ENCODE measurements around the gene PPP2R5B. TPM values are rescaled to one million over a fixed set of nuclear protein-coding genes. Genes with fewer than 3 reads are reported as not detected.

PPP2R5B gene
- polyA plus RNA-seq (ENCODE audit: insufficient read length in 10 of 10) = 10 to 100 TPM in 8 of 10 donors, 1 to 10 TPM in 2; 10.0 to 13.0 (median 11.3) TPM
- long read RNA-seq, donor 1 = 0 reads
- long read RNA-seq, donor 2, partial matches to known transcripts = 0 of 1 reads
- long read RNA-seq, donor 2, other reads (novel, unspliced or antisense) = 0 of 1 reads
- long read RNA-seq, donor 3 = 0 reads
- long read RNA-seq, donor 4 = 0 reads
- long read RNA-seq, donor 5 = 0 reads
- long read RNA-seq, donor 6, partial matches to known transcripts = 0 of 3 reads
- long read RNA-seq, donor 6, other reads (novel, unspliced or antisense) = 0 of 3 reads
- long read RNA-seq, donor 7 = 0 reads
- long read RNA-seq, donor 8 = 0 reads
- long read RNA-seq, donor 9 = 0 reads

DNA sequence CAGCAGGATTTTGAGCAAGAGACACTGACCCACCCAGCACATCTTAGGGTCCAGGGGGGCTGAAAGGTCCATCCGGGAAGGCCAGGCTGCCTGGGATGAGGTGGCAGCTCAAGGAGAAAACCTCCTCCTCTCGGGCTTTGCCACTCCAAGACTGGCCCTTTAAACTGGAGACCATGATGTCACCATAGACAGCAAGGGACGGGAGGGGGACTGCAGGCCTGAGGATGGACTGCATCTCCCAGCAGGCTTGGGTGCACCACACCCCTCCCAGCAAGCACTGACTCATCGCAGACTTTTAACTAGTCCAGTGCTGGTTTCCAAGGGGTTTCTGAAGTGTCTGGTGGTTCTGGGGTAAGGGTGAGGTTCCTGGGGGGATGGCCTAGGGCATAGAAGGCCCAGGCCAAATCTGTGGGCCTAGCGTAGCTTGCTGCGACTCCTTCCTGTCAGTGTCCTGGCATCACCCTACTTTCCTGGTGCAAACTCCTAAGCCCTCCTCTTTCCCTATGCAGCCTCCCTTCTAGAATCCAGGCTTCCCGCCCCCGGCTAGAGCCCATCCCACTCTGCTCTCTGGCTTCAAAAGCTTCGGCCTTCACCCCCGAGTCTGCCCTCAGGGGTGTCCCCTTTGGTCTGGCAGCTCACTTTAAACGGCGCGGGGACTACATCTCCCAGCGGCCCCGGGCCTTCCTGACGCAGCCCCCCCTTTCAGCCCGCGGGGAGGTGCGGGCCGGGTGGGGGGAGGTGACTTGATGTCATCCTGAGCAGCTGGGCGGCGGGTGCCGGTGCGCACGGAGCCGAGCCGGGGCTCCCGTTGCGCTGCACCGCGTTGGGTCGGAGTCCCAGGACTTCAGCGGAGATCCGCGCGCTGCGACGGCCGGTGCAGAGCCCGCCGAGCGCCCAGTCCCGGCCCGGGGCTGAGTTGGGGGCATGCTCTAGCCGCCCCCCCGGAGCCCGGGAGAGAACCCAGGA, at the start of gene PPP2R5B:
PPP2R5B (plus strand) TSS at position 746 of the 966 bp plus-strand sequence. CDS start 1,046 bp downstream, outside the sequence.
- DNase-seq = peak; percentile 93 to 97 (median 95)

DNA sequence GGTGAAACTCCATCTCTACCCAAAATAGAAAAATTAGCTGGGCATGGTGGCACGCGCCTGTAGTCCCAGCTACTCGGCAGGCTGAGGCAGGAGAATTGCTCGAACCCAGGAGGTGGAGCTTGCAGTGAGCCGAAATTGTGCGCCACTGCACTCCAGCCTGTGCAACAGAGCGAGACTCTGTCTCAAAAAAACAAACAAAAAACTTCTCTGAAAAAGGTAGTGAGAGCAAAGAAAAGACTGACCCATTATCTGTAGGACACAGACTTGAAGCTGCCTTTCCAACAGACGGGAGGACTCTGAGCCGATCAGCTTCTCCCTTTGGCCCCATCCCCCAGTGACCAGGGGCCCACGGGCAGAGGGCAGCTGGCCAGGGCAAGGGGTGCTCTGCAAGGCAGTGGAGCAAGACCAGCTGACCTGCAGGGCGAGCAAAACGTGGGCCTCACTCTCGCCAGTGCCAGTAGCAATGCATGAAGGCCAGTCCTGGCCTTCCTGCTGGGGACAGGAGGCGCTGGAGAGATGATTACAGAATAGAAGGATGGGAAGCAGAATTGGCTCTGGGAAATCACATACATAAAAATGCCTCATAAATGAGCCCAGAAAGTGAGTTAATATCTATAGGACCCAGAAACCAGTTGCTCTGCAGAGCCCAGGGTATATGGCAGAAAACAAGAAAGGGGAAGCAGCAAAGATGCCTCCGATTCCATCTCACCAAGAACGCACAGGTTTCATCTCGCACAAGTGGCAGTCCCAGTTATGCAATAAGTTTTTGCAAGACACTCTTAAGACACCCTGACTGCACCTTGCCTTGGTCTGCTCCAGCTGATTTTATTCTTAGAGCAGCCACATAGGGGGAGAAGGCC, 48.9 kb upstream of the PPP2R5B start:
- no peak for DNase-seq

DNA sequence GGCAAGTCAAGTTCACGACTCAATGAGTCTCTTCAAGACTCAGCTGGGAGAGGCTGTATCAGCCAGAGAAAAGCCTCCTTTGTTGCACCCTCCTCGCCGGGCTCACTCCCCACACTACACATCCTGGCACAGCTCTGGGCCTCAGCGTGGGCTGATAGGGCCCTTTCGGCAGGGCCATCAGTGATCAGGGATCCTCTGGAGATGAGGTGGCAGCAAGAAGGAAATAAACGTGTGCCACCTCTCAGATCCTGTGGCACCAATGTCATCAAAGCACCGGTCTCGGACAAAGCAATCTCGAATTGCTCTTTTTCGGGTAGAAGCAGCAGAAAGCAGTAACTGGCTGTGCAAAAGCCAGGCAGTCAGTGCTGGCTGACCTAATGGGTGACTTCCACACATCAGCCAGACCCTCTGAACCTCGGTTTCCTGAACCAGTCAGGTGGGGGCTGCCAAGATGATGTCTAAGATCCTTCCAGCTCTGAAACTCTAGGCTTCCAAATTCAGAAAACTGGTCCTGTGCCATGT, 48.2 kb upstream of the PPP2R5B start:
- DNase-seq = no peak

DNA sequence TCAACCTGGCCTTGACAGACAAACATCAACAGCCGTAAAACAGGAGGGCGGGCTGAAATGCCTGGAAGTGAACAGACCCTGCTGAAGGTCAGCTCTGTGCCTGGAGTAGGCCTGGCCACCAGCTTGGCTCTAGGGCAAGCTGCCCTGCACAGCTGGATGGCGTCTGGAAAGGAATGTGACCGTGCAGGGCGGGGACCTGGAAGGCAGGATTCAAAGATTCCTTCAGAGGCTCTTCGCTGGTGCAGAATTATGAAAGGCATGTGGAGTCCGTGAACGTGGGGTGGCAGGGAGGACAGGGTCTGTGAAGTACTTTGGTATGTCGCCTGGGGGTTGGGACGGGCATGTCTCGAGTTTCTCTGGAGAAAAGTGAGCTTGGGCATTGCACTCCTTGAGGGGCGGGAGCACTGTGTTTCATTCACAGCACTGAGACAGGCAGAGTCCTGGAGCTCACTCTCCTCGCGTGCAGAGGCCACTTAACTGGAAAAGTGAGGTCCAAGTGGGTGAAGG, 47.6 kb upstream of the PPP2R5B start:
- DNase-seq = peak in 1 of 3 donors; percentile 46

DNA sequence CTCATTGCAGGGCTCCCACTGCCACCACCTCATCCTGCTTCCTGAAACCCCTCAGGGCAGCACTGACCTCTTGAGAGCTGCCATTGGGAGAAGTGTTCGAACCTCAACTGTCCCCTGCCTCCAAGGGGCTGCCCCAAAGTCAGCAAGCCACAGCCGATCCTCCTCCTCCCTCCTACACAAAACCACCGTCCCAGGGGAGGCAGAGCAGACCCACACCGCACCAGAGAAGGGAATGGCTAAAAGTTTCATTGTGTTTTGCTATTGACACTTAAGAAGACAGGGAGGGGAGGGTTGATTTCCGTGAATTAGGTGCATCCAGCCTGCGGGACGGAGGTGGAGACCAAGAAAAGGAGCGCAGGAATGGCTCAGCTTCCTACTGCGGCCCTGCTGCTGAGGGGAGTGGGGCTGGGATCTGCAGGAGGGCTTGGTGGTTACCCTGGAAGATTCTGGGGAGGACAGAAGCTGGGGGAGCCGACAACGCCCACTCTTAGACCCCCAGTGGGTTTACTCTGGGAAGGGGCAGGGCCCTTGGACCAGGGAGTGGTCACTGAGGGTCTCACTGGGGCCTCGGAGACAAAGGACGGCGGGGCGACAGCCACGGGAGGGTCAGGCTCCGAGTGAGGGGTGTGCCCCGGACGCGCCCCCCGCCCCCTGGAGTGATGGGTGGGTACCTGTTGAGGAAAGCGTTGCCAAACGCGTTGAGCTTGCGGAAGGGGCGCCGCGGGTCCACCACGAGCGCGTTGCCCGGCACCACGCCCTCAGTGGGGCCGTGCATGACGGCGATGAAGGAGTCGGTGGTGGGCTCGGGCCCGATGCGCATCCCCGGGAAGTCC, 46.9 kb upstream of the PPP2R5B start:
- DNase-seq = peak in 1 of 3 donors; percentile 52

DNA sequence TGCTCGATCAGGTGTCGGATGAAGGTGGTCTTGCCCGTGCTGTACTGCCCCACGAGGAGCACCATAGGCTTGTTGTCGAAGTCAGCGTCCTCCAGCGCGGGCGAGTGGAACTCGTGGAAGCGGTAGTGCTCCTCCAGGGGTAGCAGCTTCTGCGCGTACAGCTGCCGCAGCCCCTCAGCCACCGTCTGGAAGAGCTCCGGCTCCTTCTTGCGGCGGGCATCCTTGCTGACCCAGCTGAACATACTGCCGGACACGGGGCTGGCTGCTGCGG, 46.3 kb upstream of the PPP2R5B start:
- DNase-seq = no peak

DNA sequence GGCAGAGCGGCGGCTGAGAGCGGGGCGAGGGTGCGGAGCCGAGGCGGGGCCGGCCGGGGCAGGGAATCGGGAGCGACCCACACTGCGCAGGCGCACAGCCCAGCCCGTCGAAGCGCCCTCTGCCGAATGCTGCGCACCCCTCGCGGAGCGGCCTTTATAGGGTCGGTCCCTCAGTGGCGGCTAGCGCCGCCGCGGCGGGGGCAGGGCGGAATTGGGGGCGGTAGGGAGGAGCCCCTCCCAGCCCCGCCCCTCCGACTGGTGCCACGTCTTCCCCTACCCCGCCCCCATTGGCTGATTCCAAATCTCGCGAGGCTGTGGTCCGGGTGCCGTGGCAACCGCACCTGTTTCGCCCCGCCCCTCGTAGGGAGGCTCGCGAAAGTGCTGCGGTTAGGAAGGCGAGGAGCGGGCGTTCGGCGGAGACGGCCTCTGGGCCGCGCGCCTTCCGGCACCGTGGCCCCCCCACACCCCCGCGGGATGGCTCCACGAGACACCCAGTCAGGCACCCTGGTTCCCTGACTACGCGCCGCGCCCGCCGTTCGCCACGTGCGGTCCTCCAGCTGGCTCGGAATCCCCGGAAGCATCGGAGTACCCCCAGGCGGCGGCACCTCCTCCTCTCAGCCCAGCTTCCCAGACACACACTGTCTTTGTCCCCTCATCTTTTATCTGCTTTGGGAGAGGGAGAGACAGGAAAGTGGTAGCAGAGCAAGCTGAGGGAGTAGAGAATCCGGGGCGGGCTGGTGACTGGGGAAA, 45.8 kb upstream of the PPP2R5B start, which contains the start of gene EHD1:
EHD1 (minus strand) TSS at position 128 of the 750 bp plus-strand sequence. CDS start 157 bp downstream, outside the sequence.
- DNase-seq = peak; percentile 98 to 99 (median 99)

DNA sequence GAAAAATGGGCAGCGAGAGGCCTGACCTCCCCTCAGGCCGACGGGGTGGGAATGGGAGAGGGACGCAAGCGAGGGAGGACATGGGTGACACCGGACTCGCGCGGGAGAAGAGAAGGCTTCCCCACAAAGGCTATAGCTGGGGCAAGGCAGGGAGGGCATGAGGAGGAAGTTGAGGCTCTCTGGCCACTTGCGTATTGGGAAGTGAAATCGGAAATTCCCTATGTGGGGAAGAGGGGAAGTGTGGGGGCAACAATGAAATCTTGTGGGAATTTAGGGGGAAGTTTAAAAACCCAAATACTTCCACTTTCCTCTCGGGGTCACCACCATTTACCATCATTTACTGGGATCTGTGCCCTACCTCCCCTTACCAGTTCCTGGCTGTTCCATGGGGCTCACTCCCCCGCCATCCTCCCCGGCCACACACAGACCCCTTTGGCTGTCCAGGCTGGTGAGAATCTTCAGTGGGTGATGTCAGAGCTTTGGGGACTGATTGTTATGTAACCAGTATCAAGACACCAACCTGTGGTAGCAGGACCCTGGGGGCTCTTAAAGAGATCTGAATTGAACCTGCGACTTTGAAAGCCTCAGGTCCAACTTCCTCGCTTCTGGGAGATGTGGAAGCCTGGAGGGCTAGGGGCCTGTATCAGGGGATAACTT, 45.1 kb upstream of the PPP2R5B start:
- no peak for DNase-seq

DNA sequence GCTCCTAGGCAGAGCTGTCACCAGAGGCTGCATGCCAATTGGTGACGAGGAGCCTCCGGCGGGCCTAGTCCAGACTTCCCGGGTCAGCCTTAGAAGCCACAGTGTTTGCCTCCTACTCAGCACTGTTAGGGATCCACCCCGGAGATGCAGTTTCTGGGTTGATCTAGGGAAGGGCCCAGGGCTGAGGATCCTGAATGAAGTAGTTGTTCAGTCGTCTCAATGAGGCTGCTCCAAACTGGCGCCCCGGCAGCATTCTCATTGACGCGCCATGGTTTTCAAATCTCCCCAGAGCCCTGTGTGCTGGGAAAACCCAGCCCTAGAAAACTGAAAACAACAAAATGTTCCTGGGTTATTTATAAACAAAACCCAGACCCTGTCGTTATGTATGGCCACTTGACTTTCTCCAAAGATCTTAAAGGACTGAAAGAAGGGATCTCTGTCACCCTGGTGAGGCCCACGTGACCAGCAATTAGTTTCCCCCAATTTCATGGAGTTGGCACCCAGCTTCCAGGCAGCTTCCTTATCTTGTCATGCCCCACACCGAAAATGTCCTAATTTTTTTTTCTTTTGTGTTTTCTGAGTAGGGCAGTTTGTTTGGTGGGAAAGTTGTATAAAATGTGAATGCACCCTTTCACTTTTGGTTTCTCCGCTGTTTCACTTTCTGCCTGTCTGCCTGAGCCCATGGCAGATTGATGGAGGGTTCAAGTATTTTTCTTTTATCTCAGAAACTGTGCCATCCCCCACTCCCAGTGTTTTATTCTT, 44.1 kb upstream of the PPP2R5B start:
- no peak for DNase-seq

DNA sequence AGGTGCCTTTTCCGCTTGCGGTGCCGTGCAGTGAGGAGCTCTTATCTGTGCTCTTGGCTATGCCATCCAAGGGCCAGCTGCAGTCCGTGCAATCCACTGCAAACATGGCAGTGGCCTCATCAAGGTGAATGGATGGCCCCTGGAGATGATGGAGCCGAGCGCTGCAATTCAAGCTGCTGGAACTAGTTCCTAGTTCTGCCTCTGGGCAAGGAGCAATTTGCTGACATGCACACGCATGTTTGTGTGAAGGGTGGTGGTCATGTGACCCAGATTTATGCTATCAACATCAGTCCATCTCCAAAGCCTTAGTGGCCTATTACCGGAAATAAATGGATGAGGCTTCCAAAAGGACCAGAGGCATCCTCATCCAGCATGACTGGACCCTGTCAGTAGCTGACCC, 43.0 kb upstream of the PPP2R5B start:
- DNase-seq = no peak

DNA sequence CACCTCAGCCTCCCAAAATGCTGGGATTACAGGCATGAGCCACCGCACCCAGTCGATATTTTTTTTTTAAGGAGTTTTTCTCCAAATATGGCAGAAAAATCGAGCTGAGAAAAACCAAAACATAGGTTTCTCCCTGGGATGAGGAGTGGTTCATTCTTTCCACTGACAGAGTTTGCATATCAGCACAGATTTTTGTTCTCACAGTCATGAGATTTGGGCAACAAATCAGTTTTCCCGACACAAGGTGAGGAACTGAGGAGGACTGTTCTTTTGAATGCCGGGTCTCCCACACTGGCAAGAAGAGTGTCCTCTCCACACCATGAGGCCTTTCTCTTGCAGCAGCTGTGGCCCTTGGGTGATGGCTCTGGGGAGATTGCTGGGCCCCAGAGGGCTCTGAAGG, 42.2 kb upstream of the PPP2R5B start:
- DNase-seq = no peak

DNA sequence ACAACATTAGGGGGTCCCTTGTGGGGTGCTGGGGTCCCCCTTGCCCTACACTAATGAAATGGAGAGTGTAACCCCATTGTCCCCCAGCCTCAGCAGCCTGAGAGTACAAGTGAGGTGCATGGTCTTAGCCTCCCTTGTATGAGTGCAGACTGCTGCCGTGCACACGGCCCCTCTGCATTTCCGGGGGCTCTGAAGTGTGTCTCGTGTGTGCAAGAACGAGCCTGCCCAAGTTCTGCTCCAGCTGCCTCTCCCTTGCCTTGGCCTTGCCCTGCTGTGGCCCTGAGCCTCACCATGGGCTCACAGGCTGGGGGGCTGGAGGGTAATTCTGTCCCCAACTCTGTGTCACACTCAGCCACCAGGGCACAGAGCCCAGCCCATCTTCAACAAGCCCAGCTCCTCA, 40.9 kb upstream of the PPP2R5B start:
- DNase-seq = no peak

DNA sequence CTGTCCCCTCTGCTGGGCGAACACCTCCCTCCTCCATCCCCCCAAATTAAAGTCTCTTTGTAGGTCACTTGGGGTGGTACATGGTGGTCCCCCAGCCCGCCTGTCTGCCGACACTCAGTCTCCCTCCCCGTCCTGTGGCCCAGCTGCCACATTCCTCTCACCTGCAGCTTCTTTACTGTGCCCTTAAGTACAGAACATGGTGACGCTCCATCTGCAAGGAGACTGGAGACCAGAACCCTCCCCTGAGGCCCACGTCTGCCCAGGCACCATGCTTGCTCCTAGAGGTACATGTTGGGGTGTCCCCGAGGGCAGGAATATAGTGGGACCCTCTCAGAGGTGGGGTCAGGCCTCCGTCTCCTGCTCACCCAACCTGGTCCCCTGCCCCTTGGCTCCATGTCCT, 40.5 kb upstream of the PPP2R5B start:
- DNase-seq = no peak

DNA sequence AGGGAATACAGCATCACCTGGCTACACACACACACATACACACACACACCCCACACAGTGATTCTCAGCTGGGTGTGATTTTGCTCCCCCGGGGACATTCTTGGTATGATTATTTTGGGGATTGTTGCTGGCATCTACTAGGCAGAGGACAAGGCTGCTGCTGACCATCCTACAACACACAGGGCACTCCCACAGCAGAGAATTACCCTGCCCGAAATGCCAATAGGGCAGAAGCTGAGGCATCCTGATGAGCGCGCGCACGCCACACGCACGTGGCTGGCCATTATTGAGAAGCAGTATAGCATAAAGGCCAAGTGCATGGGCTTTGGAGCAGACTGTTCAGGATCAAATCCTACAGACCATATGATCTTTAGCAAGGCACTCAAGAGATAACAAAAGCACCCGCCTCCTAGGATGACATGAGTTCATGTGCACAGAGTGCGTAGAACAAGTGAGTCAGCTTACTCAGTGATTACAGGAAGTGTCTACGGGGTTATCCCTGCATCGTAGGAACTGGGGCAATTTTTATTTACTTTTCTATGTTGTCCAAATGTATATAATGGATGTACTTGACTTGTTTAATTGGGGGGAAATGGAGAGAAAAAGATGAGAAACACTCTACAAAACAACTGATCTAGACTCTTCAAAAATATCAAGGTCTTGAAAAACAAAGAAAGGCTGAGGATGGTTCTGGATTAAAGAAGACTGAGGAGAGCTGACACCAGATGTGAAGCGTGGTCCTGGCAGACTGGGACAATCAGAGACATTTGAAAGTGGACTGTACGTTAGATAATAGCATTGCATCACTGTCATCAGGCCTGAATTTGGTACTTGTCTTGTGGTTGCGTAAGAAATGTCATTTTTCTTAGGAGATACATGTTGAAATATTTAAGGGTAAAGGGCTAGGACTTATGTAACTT, 38.9 kb upstream of the PPP2R5B start:
- no peak for DNase-seq

DNA sequence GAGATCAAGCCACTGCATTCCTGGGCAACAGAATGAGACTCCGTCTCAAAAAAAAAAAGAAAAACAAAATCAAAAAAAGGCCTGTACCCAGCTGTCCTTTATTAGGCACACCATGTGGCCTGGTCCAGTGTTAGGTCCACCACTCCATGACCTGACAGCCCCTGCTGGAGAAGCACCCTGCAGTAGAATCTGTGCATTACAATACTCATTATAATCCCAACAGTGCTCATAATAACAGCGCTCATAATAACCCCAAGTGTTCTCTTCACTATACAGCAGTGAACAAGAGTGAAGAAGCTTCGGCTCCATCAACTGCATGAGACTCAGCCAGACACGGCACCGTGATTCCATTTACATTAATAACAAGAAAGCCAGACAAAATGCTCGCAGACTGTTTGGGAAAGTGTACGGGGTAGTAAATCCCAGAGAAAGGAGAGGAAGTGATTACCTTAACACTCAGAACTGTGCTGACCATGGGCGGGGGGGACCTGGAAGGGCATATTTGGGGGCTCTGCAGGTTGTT, 37.2 kb upstream of the PPP2R5B start:
- no peak for DNase-seq

DNA sequence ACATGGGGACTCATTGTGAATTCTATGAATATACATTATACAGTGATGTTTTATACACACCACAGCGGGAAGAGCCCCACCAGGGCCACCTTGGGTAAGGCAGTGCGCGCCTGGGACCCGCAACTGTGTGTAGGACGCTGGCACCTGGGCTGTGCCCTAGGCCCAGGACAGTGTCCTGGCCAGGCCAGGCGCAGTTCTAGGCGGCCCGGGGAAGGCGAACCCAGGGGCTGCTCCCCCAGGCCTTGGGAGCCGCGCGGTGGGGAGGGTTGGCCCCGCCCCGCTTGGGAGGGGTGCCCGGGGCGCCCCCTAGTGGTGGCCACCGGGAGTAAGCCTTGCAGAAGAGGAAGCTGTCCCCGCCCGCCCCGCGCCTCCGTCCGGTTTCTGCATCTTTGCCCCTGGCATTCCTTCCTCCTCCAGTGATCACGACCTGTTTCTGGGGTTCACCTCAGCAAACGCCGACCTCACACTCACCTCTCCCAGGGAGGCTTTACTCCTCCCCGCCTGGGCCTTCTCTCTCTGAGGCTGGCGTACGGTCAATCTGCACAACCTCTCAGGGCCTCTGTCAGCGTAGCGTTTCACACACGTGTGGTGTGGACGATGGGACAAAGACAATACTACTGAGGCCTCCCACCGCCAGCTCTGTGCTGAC, 36.6 kb upstream of the PPP2R5B start:
- DNase-seq = peak in 2 of 3 donors; percentile 81 to 90

DNA sequence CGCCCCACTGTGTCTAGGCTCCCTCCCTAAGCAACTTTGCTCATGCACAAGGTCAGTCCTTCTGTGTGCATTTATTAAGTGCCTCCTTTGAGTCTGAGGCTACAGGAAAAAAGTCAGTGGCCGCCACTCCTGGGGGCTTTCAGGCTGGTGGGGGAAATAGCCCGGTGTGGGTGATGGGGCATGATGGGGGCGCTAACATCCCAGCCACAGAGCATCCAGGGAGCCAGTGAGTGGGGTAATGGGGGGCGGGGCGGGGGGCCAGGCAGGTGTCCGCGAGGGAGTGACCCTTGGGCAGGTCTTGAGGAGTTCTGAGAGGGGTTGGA, 36.1 kb upstream of the PPP2R5B start:
- no peak for DNase-seq

Measured in muscle of back (tissue), 13 donors.